D721Med (cell line): ENCODE results near the gene MET.

Experiments
- DNase-seq: peaks from one replicate; pipeline ENCODE4 v3.0.0; 2011; ENCODE audit warnings: low spot score; ENCODE audit not compliant: insufficient read length
- FAIRE-seq: peaks from 2 replicates; lab custom pipeline; 2011; peaks lifted over from hg19 to GRCh38; lab: Jason Lieb, UNC
- TF ChIP-seq, protein P1 (sequence below): IDR thresholded peaks from 2 replicates; pipeline ENCODE4 v1.5.1; 2012; ENCODE audit warnings: mild to moderate bottlenecking, control low read depth; ENCODE audit not compliant: insufficient read depth; ENCODE audit errors: missing control alignments

The MET gene

GRCh38 chr7:116702046-116702785 lies 30.2 kb downstream of the MET start:
- FAIRE-seq (no peak), DNase-seq (no peak)
- TF ChIP-seq, protein P1, sequence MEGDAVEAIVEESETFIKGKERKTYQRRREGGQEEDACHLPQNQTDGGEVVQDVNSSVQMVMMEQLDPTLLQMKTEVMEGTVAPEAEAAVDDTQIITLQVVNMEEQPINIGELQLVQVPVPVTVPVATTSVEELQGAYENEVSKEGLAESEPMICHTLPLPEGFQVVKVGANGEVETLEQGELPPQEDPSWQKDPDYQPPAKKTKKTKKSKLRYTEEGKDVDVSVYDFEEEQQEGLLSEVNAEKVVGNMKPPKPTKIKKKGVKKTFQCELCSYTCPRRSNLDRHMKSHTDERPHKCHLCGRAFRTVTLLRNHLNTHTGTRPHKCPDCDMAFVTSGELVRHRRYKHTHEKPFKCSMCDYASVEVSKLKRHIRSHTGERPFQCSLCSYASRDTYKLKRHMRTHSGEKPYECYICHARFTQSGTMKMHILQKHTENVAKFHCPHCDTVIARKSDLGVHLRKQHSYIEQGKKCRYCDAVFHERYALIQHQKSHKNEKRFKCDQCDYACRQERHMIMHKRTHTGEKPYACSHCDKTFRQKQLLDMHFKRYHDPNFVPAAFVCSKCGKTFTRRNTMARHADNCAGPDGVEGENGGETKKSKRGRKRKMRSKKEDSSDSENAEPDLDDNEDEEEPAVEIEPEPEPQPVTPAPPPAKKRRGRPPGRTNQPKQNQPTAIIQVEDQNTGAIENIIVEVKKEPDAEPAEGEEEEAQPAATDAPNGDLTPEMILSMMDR = no peak

DNA sequence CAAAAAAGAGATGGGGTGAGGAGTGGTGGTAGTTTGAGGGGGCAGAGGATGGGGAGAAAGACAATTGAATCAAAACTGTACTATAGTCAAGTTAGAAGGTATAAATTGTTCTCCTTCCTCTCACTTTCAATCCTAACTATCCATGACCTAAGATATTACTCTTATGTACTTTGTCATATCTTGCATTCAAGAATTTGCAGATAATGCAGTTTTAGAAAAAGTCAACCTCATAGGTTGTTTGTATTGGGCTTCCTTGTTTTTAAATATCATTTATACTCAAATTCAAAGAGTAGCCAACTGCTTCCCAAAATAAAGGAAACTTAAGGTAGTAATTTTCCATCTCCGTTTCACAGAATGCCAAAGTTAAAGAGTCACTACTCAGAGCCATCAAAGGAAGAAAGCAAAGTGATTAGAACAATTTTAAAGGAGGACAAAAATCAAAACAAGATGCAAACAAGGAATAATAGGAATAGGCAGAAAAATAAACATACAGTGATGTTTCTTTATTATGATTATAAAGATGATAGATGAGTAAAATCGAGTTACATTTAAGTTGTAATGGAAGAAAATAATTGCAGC lies 32.7 kb downstream of the MET start:
- DNase-seq = no peak
- FAIRE-seq = no peak
- TF ChIP-seq, protein P1 = no peak

DNA sequence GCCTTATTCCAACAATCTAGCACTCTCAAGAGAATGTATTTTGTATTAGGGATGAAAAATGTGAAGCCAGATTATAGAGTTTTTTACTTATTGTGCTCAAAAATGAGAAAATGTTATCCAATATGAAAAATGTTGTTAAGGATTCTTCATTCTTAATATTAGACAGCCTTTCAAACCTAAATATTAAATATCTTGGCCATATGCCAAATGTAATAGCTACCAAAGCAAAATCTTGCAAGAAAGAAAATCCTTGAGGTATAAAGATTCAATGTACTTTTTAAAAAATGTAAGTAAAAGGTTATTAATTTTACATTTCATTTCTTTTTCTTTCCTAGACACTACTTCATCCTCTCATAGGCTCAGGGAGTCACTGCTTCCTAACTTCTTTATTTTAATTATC lies 33.4 kb downstream of the MET start:
- FAIRE-seq = no peak
- TF ChIP-seq, protein P1 = no peak
- no peak for DNase-seq

DNA sequence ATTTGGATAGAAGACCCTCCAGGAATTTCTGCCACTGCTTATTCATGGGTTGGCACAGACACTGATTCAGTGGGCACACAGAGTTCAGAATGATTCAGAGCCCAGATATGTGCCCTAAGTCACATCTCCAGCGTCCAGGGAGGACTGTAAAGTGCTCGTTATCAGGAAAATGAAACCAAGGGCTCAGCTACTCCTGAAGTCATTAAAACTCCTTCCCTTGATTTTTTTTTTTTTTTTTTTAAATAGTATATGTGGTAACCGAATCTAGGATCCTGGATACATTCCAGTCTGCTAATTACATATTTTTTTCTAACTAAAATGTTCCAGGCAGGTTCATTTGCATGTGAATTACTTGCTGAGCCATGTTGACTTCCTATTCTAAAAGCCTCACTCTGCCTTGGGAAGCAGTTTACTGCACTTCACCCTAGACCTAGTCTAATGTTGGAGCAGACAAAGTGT lies 34.7 kb downstream of the MET start:
- no peak for FAIRE-seq
- TF ChIP-seq, protein P1 = no peak

DNA sequence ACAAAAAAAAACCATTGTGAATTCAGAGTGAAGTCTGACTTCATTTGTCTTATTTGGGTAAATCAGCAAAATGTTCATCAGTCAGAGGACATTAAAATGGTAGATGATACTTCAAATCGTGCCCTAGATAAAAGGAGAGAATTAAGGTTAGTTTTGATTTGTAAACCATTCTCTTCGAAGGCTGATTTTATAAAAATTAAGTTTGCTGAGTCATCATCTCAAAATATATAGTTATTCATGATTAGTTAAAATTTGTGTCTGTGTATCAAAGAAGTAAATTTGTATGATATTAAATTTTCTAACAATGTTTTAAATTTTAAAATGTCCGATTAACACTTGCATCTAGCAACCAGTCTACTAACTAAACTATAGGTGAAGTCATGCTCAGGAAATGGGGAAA lies 35.3 kb downstream of the MET start:
- FAIRE-seq (no peak), DNase-seq (no peak)
- TF ChIP-seq, protein P1 = no peak

More for the DNA sequence above, 34.7 kb downstream of the MET start:
- DNase-seq = no peak

DNA sequence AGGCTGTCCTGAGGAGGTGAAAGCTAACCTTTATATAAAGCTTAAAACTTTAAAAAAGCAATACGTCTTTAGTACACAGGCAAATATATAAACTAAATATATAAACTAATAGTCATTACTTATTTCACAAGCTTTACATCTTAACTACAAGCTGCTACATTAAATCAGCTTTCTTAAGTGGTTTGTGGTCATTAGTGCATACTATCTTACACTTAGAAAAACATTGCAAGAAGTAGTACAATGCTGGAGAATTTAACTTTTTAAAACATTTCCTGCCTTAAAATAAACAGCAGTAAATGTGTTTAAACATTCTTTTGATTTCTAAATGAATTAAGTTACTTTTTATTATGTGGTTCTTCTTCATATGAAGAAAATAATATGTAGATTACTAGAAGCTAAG lies 36.3 kb downstream of the MET start:
- no peak for DNase-seq
- TF ChIP-seq, protein P1 = no peak
- FAIRE-seq = no peak

DNA sequence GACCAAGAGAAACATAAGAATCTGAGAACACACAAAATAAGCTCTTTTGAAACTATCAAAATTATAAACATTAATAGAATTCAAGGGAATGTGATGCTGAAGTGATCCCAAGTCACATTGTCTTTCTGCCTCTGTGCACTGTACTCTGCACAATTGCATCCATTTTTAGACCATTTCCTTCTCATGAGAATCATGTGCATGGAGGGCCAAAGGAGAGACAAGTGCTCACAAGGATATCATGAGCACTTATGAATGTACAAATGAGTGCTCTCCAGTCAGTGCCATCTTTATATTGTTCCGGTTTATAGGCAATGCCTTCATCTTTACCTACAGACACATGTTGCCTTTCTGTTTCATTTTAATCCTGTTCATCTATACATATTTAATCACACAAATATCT lies 36.9 kb downstream of the MET start:
- TF ChIP-seq, protein P1 = no peak
- DNase-seq (no peak), FAIRE-seq (no peak)
